GM19025 (cell line): ENCODE results near the gene SAP30BP.

Experiments used
- ATAC-seq: cut with Tn5 transposase; IDR thresholded peaks from one replicate; pipeline ENCODE4 v1.9.1; 2021; ENCODE audit warnings: mild to moderate bottlenecking, low read depth, moderate library complexity; ENCODE audit not compliant: unreplicated experiment

The SAP30BP gene

DNA sequence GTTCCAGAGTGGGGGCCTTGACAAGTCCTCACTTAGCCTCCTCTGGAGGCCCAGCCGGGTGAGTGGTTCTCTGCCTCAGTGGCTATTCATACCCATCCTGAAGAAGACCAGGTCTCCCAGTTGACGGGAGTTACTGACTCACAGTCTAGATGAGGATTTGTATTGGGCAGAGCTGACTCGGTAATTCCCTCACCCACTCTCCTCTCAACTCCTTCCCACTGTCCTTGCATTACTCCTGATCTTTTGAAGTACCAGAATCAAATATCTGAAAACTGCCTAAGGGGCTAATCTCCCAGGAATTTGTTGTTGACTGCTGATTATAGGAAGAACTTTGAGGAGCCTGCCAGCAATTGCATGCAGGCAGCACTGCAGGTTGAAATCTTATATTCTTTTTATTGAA lies 14.2 kb downstream of the SAP30BP start:
- no peak for ATAC-seq

GRCh38 chr17:75683583-75683982 lies 16.4 kb downstream of the SAP30BP start:
- ATAC-seq, result no peak

GRCh38 chr17:75684249-75684648 lies 17.1 kb downstream of the SAP30BP start:
- ATAC-seq, result no peak

GRCh38 chr17:75684924-75685323 lies 17.8 kb downstream of the SAP30BP start:
- ATAC-seq, result no peak

GRCh38 chr17:75685499-75685898 lies 18.4 kb downstream of the SAP30BP start:
- ATAC-seq, result no peak

DNA sequence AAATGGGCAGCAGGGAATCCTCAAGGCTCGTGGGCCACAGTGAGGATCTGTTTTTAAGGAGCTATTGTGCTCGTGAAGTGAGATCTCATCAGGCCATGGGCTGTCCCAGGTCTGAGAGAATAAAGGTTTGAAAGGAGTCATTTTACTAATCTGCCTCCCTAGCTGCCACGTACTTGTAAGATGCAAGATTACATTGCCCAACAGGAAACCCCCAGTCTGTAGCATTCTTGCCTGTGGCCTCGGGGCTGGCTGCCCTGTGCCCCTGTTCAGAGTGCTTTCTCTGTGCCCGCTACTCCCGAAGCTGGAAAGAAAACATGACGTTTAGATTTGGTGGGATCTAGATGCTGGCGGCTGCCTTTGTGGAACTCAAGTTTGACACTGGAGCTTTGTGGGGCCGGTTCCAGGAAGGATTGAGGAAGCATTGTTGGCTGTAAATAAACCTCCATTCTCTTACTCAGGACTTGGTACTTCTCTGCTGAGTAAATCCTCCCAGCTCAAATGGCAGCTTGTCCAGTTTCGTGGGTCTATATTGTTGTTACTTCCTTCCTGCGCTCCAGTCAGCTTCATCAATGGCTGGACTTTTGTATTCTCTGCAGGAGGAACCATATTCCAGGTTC lies 21.2 kb downstream of the SAP30BP start:
- no peak for ATAC-seq

GRCh38 chr17:75689441-75689873 lies 22.3 kb downstream of the SAP30BP start:
- ATAC-seq, result no peak

DNA sequence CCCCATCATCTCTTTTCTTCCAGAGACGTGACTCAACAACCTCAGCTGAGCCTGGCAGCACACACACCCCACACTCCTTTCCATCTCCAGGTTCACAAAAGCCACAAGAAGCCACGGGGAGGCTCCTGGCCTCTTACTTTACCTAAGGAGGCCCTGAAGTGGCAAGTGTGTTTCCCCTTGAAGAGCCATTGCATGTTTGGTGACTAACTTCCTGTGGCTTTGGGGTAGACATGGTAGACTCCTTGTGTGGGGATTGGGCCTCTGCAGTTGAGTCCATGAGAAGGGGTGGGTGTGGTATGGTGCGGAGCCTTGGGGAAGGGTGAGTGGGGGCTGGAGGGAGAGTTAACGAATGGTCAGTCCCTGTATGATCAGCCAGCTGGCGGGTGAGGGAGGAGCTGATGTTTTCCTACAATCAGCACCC lies 24.2 kb downstream of the SAP30BP start:
- ATAC-seq, result no peak

- ATAC-seq, result no peak
These were observed 24.9 kb downstream of the SAP30BP start for GRCh38 chr17:75691801-75692626.

- ATAC-seq, result no peak
These were observed 25.8 kb downstream of the SAP30BP start for GRCh38 chr17:75692976-75693375.

- ATAC-seq, result no peak
These were observed 26.7 kb downstream of the SAP30BP start for GRCh38 chr17:75693500-75694481.

DNA sequence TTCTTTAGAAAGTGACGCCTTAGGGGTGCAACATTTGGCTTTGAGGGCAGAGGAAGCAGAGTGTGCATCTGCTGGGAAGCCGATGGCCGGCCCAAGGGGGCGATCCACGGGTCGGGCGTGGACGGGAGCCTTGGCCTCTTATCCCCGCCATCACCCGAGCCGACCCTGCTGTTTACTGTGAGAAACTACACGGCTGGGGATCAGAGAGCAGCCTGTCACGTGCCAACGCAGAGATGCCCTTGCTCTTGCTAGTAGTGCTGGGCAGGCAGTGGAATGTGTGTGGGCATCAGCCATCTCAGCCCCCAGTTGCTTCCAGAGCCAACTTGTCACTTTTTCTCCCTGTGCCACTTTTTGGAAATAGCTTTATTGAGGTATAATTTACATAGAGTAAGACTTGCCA lies 27.4 kb downstream of the SAP30BP start:
- ATAC-seq, result no peak

- no peak for ATAC-seq
These were observed 28.1 kb downstream of the SAP30BP start for GRCh38 chr17:75695141-75695829.

DNA sequence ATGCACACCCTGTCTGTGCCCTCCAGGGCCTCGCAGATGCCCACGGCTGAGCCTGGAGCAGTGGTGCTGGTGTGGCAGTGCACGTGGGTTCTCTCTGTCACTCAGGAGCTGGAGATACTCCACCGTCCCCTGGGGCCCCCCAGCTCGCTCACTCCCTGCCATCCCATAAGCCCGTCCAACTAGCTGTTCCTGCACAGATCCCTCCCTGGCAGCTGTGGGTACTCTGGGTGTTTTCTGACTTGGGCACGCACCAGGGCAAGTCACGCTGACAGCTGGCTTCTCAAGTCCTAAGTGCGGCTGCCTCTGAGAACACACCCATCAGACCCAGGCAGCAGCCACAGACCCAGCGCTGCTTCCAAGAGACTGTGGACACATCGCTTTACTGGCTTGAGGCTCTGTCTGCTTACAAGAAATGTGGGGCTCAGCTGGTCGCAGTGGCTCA lies 28.7 kb downstream of the SAP30BP start:
- ATAC-seq, result no peak

- no peak for ATAC-seq
These were observed 30.6 kb downstream of the SAP30BP start for GRCh38 chr17:75697651-75698291.

- ATAC-seq, result no peak
These were observed 31.5 kb downstream of the SAP30BP start for GRCh38 chr17:75698659-75699058.

GRCh38 chr17:75701288-75701687 lies 34.1 kb downstream of the SAP30BP start:
- no peak for ATAC-seq

DNA sequence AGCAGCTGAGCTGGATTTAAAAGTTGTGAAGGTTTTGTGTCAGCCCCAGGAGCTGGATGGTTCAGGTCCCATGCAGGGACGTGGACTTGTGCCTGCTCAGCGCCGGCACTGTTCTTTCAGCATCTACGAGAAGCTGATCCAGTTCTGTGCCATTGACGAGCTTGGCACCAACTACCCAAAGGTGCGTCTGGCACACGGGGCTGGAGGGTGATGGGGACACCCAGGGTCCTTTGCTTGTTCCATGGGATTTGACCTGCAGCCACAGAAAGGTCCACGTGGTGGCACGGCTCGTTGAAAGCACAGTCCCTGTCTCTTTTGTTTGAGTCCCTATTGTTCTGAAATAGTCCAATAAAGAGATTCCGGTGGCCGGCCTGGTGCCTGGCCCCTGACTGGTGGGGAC lies 36.1 kb downstream of the SAP30BP start:
- no peak for ATAC-seq

DNA sequence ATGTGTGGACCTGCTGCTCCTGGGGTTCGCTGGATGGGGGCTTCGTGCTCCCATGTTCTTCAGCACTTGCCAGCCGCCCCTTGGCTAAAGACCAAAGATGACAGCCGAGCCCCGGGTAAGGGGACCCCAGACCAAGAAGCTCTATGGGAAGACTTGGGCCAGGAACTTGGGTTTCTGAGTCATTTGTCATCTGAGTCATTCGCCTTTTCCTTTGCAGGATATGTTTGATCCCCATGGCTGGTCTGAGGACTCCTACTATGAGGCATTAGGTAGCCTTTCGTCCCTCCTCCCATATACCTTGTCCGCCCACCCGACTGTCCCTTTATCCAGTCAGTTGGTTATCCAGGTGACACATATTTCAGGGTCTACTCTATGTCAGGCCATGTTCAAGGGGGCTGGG lies 36.5 kb downstream of the SAP30BP start:
- no peak for ATAC-seq
